Calu3 (cell line): ENCODE results near the gene CD2AP. TPM values are rescaled to one million over a fixed set of nuclear protein-coding genes. Genes with fewer than 3 reads are reported as not detected.

ENCODE experiments used
- BruUV-seq: library from RNA; stranded (reverse); fragments of 400-500 nt; replicated peaks from 2 replicates; lab custom pipeline; 2021; lab: Mats Ljungman, UMichigan
- CTCF ChIA-PET: fragments of 300-600 bp; sonication (Branson Sonifier 250); formaldehyde crosslinking; loops from one replicate; lab custom pipeline; 2022; ENCODE audit warnings: antibody characterized with exemption; lab: Charles Lee
- DNase-seq: peaks from one replicate; pipeline ENCODE4 v3.0.0; 2022
- H3K27ac Mint-ChIP-seq: one replicate; pipeline ENCODE4 v1.8.0; 2022; ENCODE audit warnings: mixed read lengths; ENCODE audit not compliant: unreplicated experiment
- H3K27me3 Mint-ChIP-seq: one replicate; pipeline ENCODE4 v1.8.0; 2022; ENCODE audit warnings: mixed read lengths; ENCODE audit not compliant: unreplicated experiment
- H3K36me3 Mint-ChIP-seq: one replicate; pipeline ENCODE4 v1.8.0; 2022; ENCODE audit warnings: mild to moderate bottlenecking, moderate library complexity, mixed read lengths; ENCODE audit not compliant: insufficient read depth, unreplicated experiment
- H3K4me1 Mint-ChIP-seq: one replicate; pipeline ENCODE4 v1.8.0; 2022; ENCODE audit warnings: mild to moderate bottlenecking, low read depth, mixed read lengths; ENCODE audit not compliant: unreplicated experiment
- H3K4me3 Mint-ChIP-seq: one replicate; pipeline ENCODE4 v1.8.0; 2022; ENCODE audit warnings: mild to moderate bottlenecking, low read depth, moderate library complexity, mixed read lengths; ENCODE audit not compliant: unreplicated experiment
- H3K9me3 Mint-ChIP-seq: one replicate; pipeline ENCODE4 v1.8.0; 2022; ENCODE audit warnings: low read depth, mixed read lengths; ENCODE audit not compliant: unreplicated experiment
- intact Hi-C: fragments of 100-400 bp; cut with micrococcal nuclease; formaldehyde crosslinking; loops from one replicate; pipeline ENCODE4 v1.10.0; 2022; ENCODE audit not compliant: unreplicated experiment
- total RNA-seq: library from RNA; stranded (reverse); gene quantifications from 2 replicates; pipeline ENCODE4 v1.2.3, GENCODE V29; 2022
- TF ChIP-seq, protein P1 (sequence below): fragments of 200-600 bp; IDR thresholded peaks from one replicate; pipeline ENCODE4 v1.8.0; 2022; ENCODE audit warnings: antibody characterized with exemption; ENCODE audit not compliant: unreplicated experiment

Gene CD2AP
- total RNA-seq, 1 experiment from 2014 or later, result 105 TPM

DNA sequence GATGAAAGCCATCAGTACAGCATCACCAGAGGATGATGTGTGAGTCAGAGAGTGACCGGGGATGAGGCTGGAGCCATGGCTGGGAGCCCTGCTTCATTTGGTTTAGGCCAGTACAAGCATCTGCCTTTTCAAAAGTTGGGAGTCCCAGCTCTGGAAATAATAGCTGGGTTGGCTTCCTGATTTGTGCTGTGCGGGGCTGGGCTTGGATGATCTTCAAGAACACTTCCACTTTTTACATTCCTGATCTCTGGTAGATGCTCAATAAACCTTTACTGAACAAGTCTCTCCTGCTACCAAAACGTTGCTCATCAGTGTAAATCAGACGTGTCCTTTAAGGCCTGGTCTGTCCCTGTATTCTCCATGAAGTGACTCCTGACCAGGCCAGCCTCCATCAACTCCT, 176.7 kb downstream of the CD2AP start:
- Mint-ChIP-seq H3K4me3 (no peak overlapping the region), H3K36me3 (no peaks in the 10 kb centered on the region), H3K27ac (no peak overlapping the region), H3K9me3 (no peaks in the 10 kb centered on the region), H3K27me3 (no peaks in the 10 kb centered on the region), H3K4me1 (peaks cover 27% of the 10 kb centered on the region)
- intact Hi-C loops, result loop anchor here (5.0 kb wide), 1 partner anchor 48 kb away; no protein-coding TSS in a partner anchor
- TF ChIP-seq, protein P1, sequence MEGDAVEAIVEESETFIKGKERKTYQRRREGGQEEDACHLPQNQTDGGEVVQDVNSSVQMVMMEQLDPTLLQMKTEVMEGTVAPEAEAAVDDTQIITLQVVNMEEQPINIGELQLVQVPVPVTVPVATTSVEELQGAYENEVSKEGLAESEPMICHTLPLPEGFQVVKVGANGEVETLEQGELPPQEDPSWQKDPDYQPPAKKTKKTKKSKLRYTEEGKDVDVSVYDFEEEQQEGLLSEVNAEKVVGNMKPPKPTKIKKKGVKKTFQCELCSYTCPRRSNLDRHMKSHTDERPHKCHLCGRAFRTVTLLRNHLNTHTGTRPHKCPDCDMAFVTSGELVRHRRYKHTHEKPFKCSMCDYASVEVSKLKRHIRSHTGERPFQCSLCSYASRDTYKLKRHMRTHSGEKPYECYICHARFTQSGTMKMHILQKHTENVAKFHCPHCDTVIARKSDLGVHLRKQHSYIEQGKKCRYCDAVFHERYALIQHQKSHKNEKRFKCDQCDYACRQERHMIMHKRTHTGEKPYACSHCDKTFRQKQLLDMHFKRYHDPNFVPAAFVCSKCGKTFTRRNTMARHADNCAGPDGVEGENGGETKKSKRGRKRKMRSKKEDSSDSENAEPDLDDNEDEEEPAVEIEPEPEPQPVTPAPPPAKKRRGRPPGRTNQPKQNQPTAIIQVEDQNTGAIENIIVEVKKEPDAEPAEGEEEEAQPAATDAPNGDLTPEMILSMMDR, result no peak
- BruUV-seq, result no TSS peak
- CTCF ChIA-PET, result interaction anchor here (1.1 kb wide), 1 partner anchor 75 kb away, joined by 3 read pairs; no protein-coding TSS in a partner anchor
- no peak for DNase-seq

DNA sequence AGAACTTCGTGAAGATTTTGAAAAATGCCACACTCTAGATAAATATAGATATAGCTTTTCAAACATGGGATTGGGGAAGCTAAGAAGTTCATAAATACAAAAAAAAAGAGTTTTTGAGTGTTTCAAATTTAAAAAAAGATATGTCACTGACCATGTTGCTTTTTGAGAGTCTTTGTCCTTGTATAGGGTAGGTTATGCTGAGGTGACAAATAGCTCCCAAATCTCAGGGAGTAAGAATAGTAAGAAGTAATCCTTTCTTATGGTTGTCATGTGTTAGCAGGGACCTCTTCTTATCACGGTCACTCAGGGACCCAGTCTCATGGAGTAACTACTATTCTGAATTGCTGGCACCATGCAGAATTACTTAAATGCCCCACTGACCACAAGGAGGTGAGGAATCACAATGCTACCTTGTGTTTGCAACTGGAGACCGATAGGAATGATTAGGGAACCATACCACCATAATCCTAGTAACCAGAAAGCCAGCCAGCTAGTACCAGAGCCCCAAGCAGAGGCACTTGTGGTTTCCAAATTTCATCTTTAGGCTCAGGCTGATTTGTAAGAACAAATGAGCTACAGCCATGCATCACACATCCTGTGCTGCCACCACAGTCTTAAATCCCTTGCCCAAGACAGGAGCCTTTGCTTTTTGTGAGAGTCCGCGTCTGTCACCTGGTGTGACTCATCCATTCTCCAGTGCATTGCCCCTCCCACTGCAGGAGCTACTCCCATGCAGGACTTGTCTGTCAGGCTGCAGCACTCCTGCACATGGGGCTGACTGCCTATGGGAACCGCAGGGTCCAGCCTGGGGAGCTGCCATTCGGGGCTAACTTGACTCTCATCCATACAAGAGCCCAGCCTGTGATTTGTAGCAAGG, 178.4 kb downstream of the CD2AP start:
- CTCF ChIA-PET, result interaction anchor here (0.9 to 1.6 kb wide), 5 partner anchors 9 to 78 kb away, joined by 3 to 5 read pairs (median 3); no protein-coding TSS in a partner anchor
- H3K4me3 Mint-ChIP-seq, result peak overlapping the region; percentile 55

DNA sequence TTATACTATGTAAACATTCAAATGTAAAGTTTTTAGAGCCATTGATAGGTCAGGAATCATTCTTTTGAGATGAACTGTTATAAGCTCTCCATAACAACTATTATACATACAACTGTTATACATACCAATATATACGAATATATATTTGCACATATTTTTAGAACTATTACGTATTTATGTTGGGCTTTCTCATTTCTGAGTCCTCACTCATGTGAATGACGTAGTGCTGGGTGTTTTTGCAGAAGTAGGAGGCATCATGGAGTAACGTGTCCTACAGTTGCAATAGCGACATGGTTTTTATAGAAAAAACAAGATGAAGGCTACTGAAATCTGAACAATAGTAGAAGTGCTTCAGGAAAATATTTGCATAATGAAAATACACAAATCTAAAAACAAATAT, 184.4 kb downstream of the CD2AP start:
- TF ChIP-seq, protein P1, result no peak
- no peak for DNase-seq
- H3K4me3 Mint-ChIP-seq, result no peak overlapping the region
- BruUV-seq, result no TSS peak
- peaks cover 10% of the 10 kb centered on the region for H3K4me1 Mint-ChIP-seq
- CTCF ChIA-PET, result no interaction called here
- intact Hi-C loops, result no loop called here
- H3K36me3 Mint-ChIP-seq, result no peaks in the 10 kb centered on the region
- H3K27ac Mint-ChIP-seq, result no peak overlapping the region
- no peaks in the 10 kb centered on the region for H3K27me3 Mint-ChIP-seq
- H3K9me3 Mint-ChIP-seq, result no peaks in the 10 kb centered on the region

More for the DNA sequence above, 178.4 kb downstream of the CD2AP start:
- H3K27ac Mint-ChIP-seq, result peak overlapping the region; percentile 25
- no peaks in the 10 kb centered on the region for H3K27me3 Mint-ChIP-seq
- H3K36me3 Mint-ChIP-seq, result no peaks in the 10 kb centered on the region
- H3K4me1 Mint-ChIP-seq, result peaks cover 27% of the 10 kb centered on the region
- BruUV-seq, result no TSS peak
- intact Hi-C loops, result no loop called here
- peak; percentile 80 for DNase-seq
- H3K9me3 Mint-ChIP-seq, result no peaks in the 10 kb centered on the region
- TF ChIP-seq, protein P1, result no peak

DNA sequence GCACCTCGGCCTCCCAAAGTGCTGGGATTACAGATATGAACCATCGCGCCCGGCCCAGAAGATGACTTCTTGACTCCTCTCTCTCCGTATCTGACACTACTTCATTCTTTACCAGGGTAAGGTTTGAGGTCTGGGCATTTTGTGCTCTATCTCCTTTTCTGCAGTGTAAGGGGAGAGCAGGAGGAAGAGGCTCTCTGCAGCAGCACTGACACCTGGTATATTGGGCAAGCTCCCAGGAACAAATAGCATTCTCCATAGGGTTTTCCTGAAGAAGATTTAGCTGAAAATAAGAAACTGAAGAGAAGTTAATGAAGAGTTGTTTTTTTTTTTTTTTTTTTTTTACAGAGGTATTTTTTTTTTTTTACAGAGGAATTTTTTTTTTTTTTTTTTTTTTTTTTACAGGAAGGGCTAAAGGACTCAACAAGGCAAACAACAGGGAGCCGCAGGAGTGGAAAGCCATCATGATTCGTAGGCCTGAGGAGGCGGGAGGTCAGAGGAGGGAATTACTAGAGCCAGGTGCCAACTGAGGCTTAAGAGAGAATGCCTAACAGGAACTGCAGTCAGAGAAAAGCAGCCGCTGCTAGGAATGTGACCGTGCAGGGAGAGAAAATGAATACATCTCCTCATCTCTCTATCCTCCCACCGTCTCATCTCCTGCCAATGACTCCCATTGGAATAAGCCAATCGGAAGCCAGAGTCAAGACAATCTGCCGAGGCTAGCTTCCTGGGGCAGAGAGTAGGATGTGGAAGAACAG, 186.1 kb downstream of the CD2AP start:
- H3K27ac Mint-ChIP-seq, result no peak overlapping the region
- DNase-seq, result no peak

More for the DNA sequence above, 186.1 kb downstream of the CD2AP start:
- no TSS peak for BruUV-seq
- Mint-ChIP-seq H3K9me3 (no peaks in the 10 kb centered on the region), H3K4me3 (no peak overlapping the region), H3K27me3 (no peaks in the 10 kb centered on the region), H3K4me1 (peaks cover 8% of the 10 kb centered on the region), H3K36me3 (no peaks in the 10 kb centered on the region)
- intact Hi-C loops, result no loop called here
- TF ChIP-seq, protein P1, result no peak
- CTCF ChIA-PET, result no interaction called here
